ENCODE data around the gene DAAM2.

GRCh38 chr6:39917981-39918380 is 125.8 kb downstream of the DAAM2 start:
- no peak for TF ChIP-seq CTCF (IDR thresholded peaks at IDR 0.05)
- no peak for TF ChIP-seq POLR2A (IDR thresholded peaks at IDR 0.05)

Data from body of pancreas (tissue), 4 donors.